GM18907 (cell line): ENCODE results near the gene CA12.

Experiments used
- ATAC-seq: cut with Tn5 transposase; IDR thresholded peaks from one replicate; pipeline ENCODE4 v1.9.1; 2021; ENCODE audit warnings: mild to moderate bottlenecking, moderate library complexity; ENCODE audit not compliant: unreplicated experiment

CA12 gene

DNA sequence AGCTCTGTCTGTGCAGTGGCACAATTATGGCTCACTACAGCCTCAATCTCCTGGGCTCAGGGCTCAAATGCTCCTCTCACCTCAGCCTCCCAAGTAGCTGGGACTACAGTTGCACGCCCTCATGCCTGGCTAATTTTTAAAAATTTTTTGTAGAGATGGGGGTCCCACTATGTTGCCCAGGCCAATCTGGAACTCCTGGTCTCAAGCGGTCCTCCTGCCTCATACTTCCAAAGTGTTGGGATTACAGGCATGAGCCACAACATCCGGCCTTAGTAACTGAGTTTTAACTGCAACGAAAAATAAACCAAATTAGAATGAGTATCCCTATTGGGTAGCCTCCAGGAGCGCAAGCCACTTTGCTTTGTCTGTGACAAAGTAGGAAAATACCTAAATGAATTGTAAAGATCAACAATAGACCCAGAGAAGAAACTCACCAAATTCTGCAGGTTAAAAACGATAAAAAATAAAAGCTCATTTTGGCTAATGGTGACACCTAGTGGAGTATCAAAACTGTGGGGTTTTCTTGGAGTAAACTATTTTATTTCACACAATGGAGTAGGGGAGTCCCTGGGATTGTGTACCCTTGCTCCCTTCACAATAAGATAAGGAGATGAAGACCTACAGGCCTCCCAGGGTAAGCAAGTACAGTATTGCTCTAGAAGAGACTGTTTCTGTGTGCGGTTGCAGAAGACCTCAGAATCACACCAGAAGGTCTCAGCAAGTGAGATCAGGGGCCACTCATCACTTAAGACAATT is 21.0 kb upstream of the CA12 start:
- ATAC-seq: no peak

DNA sequence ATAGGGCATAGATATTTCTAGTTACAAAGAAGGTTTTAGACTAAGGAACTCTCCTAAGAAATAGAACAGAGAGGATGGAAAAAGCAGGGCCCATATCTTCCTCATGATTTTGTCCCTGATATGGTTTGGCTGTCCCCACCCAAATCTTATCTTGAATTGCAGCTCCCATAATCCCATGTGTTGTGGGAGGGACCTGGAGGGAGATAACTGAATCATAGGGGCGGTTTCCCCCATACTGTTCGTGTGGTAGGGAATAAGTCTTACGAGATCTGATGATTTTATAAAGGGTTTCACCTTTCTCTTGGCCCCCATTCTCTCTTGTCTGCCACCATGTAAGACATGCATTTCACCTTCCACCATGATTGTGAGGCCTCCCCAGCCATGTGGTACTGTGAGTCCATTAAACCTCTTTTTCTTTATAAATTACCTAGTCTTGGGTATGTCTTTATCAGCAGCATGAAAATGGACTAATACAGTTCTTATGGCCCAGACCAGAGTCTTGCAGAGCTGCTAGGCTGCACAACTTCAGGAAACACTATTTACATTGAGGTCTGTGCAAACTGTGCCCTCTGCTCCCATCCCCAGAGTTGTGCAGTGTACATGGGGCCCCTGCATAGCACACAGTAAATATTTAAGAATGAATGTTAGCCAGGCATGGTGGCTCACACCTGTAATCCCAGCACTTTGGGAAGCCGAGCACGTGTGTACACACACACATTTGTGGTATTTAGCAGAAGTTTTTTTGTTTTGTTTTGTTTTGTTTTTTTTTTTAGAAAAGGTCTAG is 20.3 kb upstream of the CA12 start:
- no peak for ATAC-seq

DNA sequence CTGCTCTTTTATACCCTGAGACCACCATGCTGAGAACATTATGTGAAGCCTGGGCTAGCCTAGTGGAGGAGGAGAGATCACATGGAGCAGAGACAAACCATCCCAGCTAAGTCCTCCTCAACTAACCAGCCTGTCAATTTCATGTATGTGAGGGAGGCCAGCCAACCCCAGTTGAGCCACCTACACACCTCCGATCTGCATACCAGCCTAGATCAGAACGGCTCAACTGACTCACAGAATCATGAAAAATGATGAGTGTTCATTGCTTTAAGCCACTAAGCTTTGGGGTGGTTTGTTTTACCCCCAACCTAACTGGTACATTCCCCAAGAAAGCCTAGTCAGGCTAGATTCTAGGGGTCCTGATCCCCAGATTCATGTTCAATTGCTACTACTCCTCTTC is 19.4 kb upstream of the CA12 start:
- ATAC-seq: no peak

DNA sequence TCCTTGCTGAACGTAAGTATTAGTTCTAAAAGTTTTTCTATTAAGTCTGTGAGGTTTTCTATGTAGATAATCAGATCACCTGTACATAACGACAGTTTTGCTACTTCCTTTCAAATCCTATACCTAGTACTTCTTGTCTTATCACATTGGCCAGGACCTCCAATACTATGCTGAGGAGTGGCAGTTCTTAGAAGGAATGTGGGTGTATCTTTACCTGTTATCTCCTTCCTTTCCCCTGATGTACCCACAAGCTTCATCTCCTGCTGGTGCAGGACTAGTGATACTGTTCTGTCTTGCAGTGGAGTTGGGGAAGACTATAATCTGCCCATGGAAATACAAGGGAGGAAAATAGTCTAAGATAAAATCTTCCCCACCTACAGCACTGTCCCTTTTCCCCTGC is 16.8 kb upstream of the CA12 start:
- ATAC-seq: no peak

DNA sequence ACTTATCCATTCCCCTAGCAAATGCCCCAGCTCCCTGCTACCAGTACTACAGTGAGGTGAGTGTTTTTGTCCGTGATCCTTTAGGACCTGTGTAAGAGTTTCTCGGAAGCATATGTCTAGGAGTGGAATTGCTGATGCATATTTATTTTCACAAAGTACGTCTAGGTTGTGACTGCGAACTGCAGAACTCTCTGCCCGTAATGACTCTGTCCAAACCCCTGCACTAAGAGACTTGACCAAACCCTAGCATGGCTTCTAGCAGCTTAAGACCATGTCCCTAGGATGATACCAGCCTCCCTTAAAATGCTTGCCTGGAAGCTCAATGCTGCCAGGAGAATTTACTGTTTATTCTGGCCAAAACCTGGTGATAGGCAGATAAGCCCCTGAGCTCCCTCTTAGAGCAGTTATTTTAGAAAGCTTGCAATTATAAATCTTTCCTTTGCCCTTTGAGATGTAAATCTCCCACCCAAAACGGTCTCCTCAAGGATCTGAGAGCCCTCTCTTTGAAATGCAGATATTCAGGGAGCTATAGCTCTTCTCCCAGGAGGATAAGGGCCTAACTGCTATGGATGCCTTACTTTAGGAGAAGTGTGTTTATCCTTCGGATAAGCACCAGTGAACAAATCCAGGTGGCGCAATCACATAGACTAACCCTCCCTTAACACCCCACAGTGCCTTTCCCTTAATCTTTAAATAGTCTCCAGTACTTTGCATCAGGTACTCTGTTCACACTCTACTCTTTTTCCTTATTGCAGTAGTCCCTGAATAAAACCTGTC is 14.7 kb upstream of the CA12 start:
- ATAC-seq: no peak

DNA sequence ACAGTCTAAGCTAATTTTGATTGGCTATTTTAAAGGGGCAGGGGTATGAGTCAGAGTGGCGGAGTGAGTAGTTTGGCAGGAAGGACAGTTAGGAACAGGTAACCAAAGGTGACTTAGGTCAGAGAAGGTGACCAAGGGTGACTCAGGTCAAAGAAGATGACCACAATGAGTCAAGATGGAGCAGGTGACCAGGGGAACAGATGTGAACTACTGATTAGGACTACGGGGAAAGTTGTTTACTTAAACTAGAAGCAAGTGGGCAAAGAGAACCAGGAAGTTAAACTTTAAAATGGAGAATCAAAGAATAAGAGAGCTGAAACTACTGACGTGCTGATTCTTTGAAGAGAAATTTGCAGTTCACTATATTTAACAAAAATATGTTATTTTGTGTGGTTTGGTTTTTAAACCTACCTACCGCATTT is 14.1 kb upstream of the CA12 start:
- no peak for ATAC-seq

DNA sequence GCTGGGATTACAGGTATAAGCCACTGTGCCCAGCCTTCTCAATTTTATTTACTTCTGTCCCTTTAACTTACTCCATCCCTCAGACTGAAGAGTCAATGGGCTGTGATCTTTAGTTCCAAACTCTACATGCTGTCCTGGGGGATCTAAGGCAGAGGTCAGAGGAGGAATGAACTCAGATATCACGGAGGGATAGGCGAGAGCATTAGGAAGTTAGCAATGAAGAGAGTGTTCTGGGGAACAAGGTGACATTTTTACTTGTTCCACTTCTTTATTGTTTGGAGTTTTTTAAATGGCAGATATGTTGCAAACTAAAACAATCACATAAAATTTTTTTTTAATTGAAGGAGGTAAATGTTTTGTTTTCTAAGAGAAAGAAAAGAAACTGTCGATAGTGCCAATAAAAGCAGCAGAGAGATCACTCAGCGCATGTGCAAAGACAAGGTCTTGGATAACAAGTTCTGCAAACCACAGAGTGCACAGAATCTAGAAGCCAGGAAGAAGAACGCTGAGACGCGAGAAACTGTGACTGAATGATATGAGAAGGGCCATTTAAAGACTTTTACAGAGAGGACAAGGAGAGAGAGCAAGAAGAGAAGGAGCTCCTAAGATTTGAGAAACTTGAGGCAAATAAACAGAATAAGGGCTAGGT is 10.8 kb upstream of the CA12 start:
- ATAC-seq: no peak

DNA sequence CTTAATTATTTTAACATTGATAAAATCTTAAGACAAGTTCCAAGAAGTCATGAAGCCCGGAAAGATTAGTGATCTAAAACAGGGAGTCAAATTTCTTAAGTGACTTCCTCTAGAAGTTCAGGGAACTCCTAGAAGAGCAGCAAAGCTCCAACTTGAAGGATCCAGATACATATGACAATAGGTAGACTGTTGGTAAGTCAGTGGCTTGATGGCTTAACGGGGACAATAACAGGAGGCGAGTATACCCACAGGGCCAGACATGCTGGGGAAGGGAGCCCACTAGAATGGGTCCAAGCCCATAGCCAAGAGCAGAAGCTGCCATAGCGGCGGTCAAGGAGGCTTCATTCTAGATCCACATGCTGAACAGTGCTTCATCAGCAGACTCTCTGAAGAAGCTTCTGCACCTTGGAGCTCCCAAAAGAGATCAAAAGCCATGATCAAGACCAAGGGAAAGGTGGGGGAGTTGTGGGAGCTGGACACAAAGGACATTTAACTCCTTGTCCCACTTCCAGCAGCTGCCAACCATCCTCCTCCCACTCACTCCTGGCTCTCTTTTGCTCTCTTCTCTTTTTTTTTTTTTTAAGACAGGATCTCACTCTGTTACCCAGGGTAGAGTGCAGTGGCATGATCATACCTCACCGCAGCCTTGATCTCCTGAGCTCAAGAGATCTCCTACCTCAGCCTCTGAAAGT is 10.2 kb upstream of the CA12 start:
- ATAC-seq: no peak

DNA sequence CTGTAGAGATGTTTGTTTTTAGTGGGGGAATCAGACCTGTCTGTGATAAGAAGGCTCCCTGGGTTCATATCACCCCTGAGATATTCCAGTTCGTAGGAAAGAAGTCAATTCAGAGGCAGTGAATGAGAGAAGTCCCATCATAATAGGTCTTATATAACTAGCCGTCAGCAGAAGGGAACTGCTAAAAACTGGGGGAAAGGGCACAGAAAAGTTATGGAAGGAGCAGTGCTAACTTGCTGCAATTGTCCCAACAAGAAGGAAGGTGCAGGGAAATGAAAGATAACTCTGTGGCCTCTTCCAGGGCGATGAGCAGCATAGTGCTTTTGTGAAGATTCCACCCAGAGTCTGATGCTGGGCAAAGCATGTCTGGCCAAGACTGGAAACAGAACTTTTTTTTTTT is 9.0 kb upstream of the CA12 start:
- no peak for ATAC-seq

DNA sequence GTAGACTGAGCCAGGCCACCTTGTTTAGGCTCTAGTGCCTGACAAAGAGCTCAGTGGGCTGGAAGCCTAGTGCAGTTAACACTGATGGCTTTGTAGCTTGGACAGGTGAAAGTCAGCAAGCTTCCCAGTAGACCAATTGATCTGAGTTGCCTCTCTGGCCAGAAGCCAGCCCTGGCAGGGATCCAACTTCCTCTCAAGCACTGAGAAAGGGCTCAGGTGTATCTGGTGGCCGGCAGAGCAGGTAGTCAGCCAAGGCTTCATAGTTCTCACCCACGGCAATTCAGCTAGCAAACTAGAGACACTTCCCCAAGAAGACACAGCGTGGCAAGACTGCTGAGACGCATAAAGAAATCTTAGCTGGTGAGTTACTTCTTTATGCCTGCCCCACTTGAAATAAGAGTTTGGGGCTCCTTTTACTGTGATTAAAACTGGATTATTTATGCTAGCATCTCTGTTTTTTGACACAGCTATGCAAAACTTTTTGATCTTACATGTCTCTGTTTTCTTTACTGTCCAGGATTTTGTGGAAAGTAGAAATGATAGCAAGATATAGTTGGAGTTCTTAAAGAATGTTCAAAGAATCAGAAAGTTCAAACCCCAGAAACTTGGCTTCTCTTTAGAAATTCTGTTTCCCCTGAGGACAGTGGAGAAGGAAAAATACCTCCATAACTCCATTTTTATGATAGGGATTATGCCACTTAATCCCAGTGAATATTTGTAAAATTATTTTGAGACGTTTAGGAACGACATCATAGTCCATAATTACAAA is 8.4 kb upstream of the CA12 start:
- no peak for ATAC-seq

DNA sequence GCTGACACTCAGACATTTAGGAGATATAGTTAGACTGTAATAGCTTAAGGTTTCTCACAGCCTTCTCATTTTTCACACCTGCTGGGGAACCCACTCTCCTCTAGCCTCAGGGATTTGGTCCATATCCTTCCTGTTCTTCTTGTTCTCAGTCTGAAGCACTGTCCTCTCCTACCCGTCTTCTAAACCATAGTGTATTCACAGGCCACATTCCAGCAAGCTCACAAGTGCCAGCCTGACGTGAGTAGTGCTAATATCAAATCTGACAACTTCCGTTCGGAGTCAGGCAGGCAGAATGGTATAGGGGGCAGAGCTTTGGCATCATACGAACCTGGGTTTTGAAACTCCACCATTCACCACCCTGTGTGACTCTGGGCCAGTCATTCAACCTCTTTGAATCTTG is 6.9 kb upstream of the CA12 start:
- no peak for ATAC-seq

DNA sequence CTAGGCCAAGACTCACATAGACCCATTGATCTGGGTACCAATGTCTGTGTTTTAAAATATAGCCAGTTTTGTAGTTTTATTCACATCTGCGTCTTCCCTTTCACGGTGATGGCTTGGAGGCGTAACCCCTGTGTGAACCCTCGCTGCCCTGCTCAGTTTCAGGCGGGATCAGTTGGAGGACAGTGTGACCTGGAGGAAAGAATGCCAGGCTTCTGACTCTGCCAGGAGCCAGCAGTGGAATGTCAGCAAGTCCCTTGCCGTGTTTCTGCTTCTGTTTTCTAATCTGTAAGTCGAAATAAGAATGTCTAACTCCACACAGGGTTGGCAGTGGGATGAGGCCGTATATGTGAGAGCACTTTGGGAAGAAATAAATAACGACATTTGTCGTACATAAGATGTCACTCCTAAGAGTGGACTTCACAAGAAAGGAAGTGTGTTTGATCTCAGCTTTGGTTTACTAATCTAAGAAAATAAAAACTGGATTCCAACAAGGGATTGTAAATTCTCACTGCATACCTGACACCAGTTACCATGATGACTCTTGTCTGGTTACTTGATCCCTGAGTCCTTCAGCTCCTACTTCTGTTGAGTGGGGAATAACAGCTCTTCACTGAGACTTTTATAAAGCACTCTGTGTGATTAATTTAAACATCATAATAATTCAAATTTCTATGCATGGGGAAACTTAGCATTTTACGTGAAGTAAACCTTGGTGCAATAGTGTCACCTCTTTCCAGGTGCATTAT is 6.3 kb upstream of the CA12 start:
- ATAC-seq: no peak

DNA sequence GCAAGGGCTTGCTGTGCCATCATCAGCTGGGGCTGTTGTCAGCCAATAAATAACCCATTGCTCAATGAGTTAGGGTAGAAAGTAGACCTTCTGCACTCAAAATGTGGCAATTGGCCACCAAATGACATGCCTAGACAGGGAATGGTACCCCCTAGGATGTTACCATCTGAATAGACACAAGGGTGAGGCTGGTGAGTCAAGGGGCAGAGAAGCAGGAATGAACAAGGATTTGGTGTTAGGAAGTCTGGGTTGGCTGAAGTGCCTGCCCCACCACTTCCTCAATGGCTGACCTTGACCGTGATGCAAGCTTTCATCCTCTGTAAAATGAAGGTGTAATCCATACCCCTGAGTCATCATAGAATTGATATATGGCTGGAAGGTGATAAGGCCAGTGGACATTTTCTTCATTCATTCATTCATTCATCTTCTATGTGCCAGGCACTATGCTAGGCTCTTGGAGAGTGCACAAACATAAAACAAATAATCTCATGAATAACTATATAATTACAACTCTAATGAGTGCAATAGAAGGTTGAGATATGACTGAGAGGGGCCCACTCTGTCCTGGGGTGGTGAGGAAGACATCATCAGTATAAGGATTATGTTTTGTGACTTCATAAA is 4.4 kb upstream of the CA12 start:
- no peak for ATAC-seq

DNA sequence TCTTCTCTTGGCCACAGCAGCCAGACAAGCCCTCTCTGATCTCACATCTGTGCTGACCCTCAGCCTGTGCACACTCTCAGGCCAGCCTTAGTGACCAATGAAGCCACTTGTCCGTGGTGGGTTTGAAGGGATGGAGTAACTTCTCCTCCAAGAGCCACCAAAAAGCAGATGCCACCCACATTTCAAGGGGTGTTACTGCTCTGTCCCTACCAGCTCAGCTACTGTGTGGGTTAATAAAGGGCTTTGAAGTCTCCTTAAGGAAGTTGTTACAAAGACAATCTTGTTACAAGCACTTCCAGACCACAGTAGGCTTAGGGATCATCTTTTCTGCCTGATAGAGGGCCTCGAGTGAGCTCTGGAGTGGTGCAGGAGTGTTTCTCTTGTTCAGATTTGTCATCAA is 3.3 kb upstream of the CA12 start:
- ATAC-seq: no peak

DNA sequence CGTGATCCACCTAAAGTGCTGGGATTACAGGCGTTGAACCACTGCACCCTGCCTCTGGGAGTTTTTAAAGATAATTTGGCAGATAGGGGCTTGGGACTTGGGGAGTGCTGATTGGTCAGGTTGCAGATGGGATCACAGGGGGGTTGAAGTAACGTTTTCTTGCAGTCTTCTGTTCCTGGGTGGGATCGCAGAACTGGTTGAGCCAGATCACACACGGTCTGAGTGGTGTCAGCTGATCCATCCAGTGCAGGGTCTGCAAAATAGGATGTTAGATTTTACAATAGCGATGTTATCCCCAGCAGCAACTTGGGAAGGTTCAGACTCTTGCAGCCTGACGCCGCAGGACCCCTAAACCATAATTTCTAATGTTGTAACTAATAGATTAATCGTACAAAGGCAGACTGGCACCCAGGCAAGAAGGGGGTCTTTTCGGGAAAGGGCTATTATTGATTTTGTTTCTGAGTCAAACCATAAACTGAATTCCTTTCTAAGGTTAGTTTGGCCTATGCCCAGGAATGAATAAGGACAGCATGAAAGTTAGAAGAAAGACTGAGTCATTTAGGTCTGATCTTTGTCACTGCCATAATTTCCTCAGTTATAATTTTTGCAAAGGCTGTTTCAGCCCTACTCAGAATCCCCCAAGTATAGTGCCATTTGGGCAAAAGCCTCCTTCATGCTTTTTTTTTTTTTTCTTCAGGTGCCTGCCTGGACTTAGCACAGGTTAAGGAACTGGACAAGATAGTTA is 1.5 kb upstream of the CA12 start:
- ATAC-seq: no peak

DNA sequence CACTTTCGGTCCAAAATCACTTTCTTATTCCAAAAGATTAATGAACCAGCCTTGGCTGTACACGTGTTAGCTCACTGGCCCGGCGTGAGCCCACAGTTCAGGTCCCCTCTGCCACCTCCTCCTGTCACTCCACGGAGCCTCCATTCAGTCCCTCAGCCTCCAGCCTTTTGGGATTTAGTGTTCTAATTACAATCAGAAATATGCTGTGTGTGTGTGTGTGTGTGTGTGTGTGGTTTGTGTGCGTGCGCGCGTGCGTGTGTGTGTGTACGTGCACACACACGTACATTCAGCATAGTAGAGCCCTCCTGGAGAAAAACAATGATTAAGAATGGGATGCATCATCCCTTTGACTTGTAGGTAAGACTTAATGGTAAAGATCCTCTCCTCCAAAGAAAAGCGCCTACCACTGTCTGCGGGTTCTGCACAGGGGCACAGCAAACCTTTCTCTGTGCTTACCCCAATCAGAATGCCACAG is 801 bp downstream of the CA12 start:
- no peak for ATAC-seq

DNA sequence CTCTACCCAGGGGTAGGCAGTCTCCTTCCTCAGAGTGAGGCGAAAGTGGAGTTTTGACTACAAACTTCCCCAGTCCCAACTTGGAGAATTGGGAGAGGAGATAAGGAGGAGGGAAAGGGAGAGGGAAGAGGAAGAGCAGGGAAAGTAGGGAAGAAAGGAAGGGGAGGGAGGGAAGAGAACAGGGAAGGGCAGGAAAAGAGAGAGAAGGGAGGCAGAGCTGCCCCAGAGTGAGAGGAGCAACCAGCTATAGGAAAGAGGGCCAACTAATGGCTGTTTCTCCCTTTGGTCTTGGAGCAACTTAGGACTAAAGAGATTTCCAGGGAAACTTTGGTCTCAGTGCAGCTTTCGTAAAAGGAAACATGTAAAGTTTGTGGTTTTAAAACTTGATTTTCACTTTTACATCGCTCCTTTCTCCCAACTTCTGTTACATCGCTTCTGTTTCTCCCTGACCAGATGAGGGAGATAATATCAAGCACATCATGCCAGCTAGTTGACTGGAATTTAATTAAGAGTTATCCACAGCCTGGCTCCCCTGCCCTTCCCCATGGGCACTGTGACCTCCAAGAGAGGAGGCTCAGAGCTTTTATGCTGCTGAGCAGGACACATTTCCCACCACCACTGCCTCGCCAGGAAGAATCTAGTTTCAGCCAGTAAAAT is 1.4 kb downstream of the CA12 start:
- no peak for ATAC-seq
